Measurements from ENCODE around the gene TUBA4B. TPM values are rescaled to one million over a fixed set of nuclear protein-coding genes. Genes with fewer than 3 reads are reported as not detected.

The TUBA4B gene
- not detected for total RNA-seq

GRCh38 chr2:219252900-219253752 is at the start of gene TUBA4B:
Gene TUBA4B, plus strand, starts transcription at chr2:219253243. Its CDS starts 165 bp downstream, at chr2:219253408.
- peak in 1 of 2 donors; percentile 44 for TF ChIP-seq POLR2A (IDR thresholded peaks at IDR 0.05)
- no peak for TF ChIP-seq CTCF (IDR thresholded peaks at IDR 0.05 in 4 of 5, conservative IDR thresholded peaks at IDR 0.05 in 1 of 5)
- Histone ChIP-seq H3K36me3 (peaks cover 0 to 33% of the 10 kb centered on the region in 2 donors), H3K9me3 (no peaks in the 10 kb centered on the region), H3K27ac (peak within 1 kb of the TSS; percentile 91 to 99 (median 96)), H3K4me1 (peaks cover 41 to 62% of the 10 kb centered on the region in 2 donors), H3K4me3 (peak within 1 kb of the TSS; percentile 68 to 88 (median 76)), H3K27me3 (no peaks in the 10 kb centered on the region)
- in situ Hi-C loops (cut with MboI; ENCODE audit: low sequenced_read_pairs in 4 of 4) (no loop called here), intact Hi-C loops (cut with DNase I; ENCODE audit: low total_unique reads) (loop anchor here (1.0 to 5.0 kb wide), 6 partner anchors 21 to 256 kb away; partner anchors contain the start of genes ANKZF1, ATG9A, CNPPD1 and DNAJB2)
- DNase-seq (peak; percentile 71 to 91), ATAC-seq (peak; percentile 71 to 74)

- no peak for ATAC-seq
- intact Hi-C loops (cut with DNase I; ENCODE audit: low total_unique reads): no loop called here
- no peak for DNase-seq
- no peaks in the 10 kb centered on the region for H3K9me3 ChIP-seq
- TF ChIP-seq POLR2A (IDR thresholded peaks at IDR 0.05): no peak
- TF ChIP-seq CTCF (IDR thresholded peaks at IDR 0.05 in 4 of 5, conservative IDR thresholded peaks at IDR 0.05 in 1 of 5): no peak
- H3K36me3 ChIP-seq: peaks cover 0 to 19% of the 10 kb centered on the region in 2 donors
- H3K4me3 ChIP-seq: no peak overlapping the region
- H3K4me1 ChIP-seq: peaks cover 16 to 21% of the 10 kb centered on the region in 2 donors
- peaks cover 0 to 1% (median under 1%) of the 10 kb centered on the region in 3 donors for H3K27me3 ChIP-seq
- no peak overlapping the region for H3K27ac ChIP-seq
- in situ Hi-C loops (cut with MboI; ENCODE audit: low sequenced_read_pairs in 4 of 4): loop anchor here in 2 of 4 donors (5.0 kb wide), 1 partner anchor 32 kb away; the partner anchor contains the start of gene SLC23A3 (in 2 of the 2)
These were observed 48.4 kb upstream of the TUBA4B start for GRCh38 chr2:219204425-219205164.

- intact Hi-C loops (cut with DNase I; ENCODE audit: low total_unique reads) (no loop called here), in situ Hi-C loops (cut with MboI; ENCODE audit: low sequenced_read_pairs in 4 of 4) (loop anchor here in 2 of 4 donors (5.0 kb wide), 1 partner anchor 33 kb away; the partner anchor contains the start of gene SLC23A3 (in 2 of the 2))
- TF ChIP-seq POLR2A (IDR thresholded peaks at IDR 0.05): no peak
- no peak for TF ChIP-seq CTCF (IDR thresholded peaks at IDR 0.05 in 4 of 5, conservative IDR thresholded peaks at IDR 0.05 in 1 of 5)
These were observed 47.9 kb upstream of the TUBA4B start for GRCh38 chr2:219205165-219205538.

GRCh38 chr2:219205981-219206327 is 47.1 kb upstream of the TUBA4B start:
- H3K9me3 ChIP-seq: no peaks in the 10 kb centered on the region
- peaks cover 16 to 21% of the 10 kb centered on the region in 2 donors for H3K4me1 ChIP-seq
- peak overlapping the region; percentile 87 to 99 (median 98) for H3K27ac ChIP-seq
- TF ChIP-seq CTCF (IDR thresholded peaks at IDR 0.05 in 4 of 5, conservative IDR thresholded peaks at IDR 0.05 in 1 of 5): no peak
- TF ChIP-seq POLR2A (IDR thresholded peaks at IDR 0.05): no peak
- ATAC-seq (no peak), DNase-seq (no peak)
- intact Hi-C loops (cut with DNase I; ENCODE audit: low total_unique reads) (loop anchor here (1.0 kb wide), 4 partner anchors 11 to 46 kb away; partner anchors contain the start of genes ANKZF1, ATG9A, NHEJ1 and RETREG2), in situ Hi-C loops (cut with MboI; ENCODE audit: low sequenced_read_pairs in 4 of 4) (loop anchor here in 2 of 4 donors (5.0 kb wide), 1 partner anchor 34 kb away; the partner anchor contains the start of gene SLC23A3 (in 2 of the 2))
- peaks cover 0 to 33% of the 10 kb centered on the region in 2 donors for H3K36me3 ChIP-seq
- H3K27me3 ChIP-seq: no peaks in the 10 kb centered on the region
- H3K4me3 ChIP-seq: peak overlapping the region; percentile 71 to 94 (median 84)

More at GRCh38 chr2:219205165-219205538, 47.9 kb upstream of the TUBA4B start:
- ATAC-seq (no peak), DNase-seq (no peak)
- H3K36me3 ChIP-seq: peaks cover 0 to 25% of the 10 kb centered on the region in 2 donors
- H3K27me3 ChIP-seq: no peaks in the 10 kb centered on the region
- H3K9me3 ChIP-seq: no peaks in the 10 kb centered on the region
- H3K4me1 ChIP-seq: peaks cover 16 to 21% of the 10 kb centered on the region in 2 donors
- H3K4me3 ChIP-seq: no peak overlapping the region
- H3K27ac ChIP-seq: no peak overlapping the region
